ENCODE data around the gene ZNF277.

The ZNF277 gene

GRCh38 chr7:112199035-112199655 lies 7.3 kb upstream of the ZNF277 start:
- no peak overlapping the region for H3K4me3 ChIP-seq (ENCODE audit: control insufficient read depth, low read depth, low read length)
- no peak for TF ChIP-seq CTCF (IDR thresholded peaks at IDR 0.05; ENCODE audit: control insufficient read depth, insufficient read depth, low read depth, low read length, missing control alignments)
- DNase-seq (ENCODE audit: low read depth): peak; percentile 57

- DNase-seq (ENCODE audit: low read depth): no peak
- no peak overlapping the region for H3K4me3 ChIP-seq (ENCODE audit: control insufficient read depth, low read depth, low read length)
- TF ChIP-seq CTCF (IDR thresholded peaks at IDR 0.05; ENCODE audit: control insufficient read depth, insufficient read depth, low read depth, low read length, missing control alignments): no peak
These were observed 6.8 kb upstream of the ZNF277 start for GRCh38 chr7:112199672-112200071.

GRCh38 chr7:112201411-112201810 lies 5.1 kb upstream of the ZNF277 start:
- no peak for TF ChIP-seq CTCF (IDR thresholded peaks at IDR 0.05; ENCODE audit: control insufficient read depth, insufficient read depth, low read depth, low read length, missing control alignments)
- no peak for DNase-seq (ENCODE audit: low read depth)
- no peak overlapping the region for H3K4me3 ChIP-seq (ENCODE audit: control insufficient read depth, low read depth, low read length)

- no peak for DNase-seq (ENCODE audit: low read depth)
These were observed 4.7 kb upstream of the ZNF277 start for GRCh38 chr7:112201839-112202238.

GRCh38 chr7:112202816-112203215 lies 3.7 kb upstream of the ZNF277 start:
- DNase-seq (ENCODE audit: low read depth): no peak
- no peak overlapping the region for H3K4me3 ChIP-seq (ENCODE audit: control insufficient read depth, low read depth, low read length)
- no peak for TF ChIP-seq CTCF (IDR thresholded peaks at IDR 0.05; ENCODE audit: control insufficient read depth, insufficient read depth, low read depth, low read length, missing control alignments)

More at GRCh38 chr7:112201839-112202238, 4.7 kb upstream of the ZNF277 start:
- no peak overlapping the region for H3K4me3 ChIP-seq (ENCODE audit: control insufficient read depth, low read depth, low read length)
- TF ChIP-seq CTCF (IDR thresholded peaks at IDR 0.05; ENCODE audit: control insufficient read depth, insufficient read depth, low read depth, low read length, missing control alignments): no peak

GRCh38 chr7:112203365-112203739 lies 3.1 kb upstream of the ZNF277 start:
- no peak overlapping the region for H3K4me3 ChIP-seq (ENCODE audit: control insufficient read depth, low read depth, low read length)
- no peak for DNase-seq (ENCODE audit: low read depth)
- no peak for TF ChIP-seq CTCF (IDR thresholded peaks at IDR 0.05; ENCODE audit: control insufficient read depth, insufficient read depth, low read depth, low read length, missing control alignments)

Measured in AG09309 (cell line).